H7 (cell line): Measurements from ENCODE around the gene SPATA33. TPM values are rescaled to one million over a fixed set of nuclear protein-coding genes. Genes with fewer than 3 reads are reported as not detected.

Experiments used
- DNase-seq: peaks from one replicate; pipeline ENCODE4 v3.0.0; 2012
- H3K27me3 ChIP-seq: 2 replicates; pipeline ENCODE4 v1.6.0; 2011; ENCODE audit warnings: mild to moderate bottlenecking, low read length; ENCODE audit not compliant: control insufficient read depth, insufficient read depth
- H3K36me3 ChIP-seq: replicated peaks from 2 replicates; pipeline ENCODE4 v1.5.1; 2011; ENCODE audit warnings: low read length; ENCODE audit not compliant: control insufficient read depth, insufficient read depth
- H3K4me3 ChIP-seq: 2 replicates; pipeline ENCODE4 v1.5.1; 2011; ENCODE audit warnings: low read depth, mild to moderate bottlenecking, control low read depth, low read length, moderate library complexity; ENCODE audit not compliant: insufficient read depth
- total RNA-seq: library from RNA; depleted of rRNA; stranded (reverse); fragments of >200 nt; shearing (Covaris generic); gene quantifications from 2 replicates; pipeline ENCODE4 v1.2.3, GENCODE V29; 2014; rRNA removed

SPATA33 gene
- total RNA-seq, 1 experiment from 2014 or later, result 7.0 TPM

- Histone ChIP-seq H3K36me3 (no peaks in the 10 kb centered on the region; the same call in 1 of the 2 replicates), H3K27me3 (no peaks in the 10 kb centered on the region), H3K4me3 (peak overlapping the region; percentile 78)
- DNase-seq, result no peak
These were observed 54.7 kb downstream of the SPATA33 start for GRCh38 chr16:89712274-89712781.

- H3K36me3 ChIP-seq, result no peaks in the 10 kb centered on the region; the same call in 1 of the 2 replicates
- DNase-seq, result no peak
- peaks cover 8% of the 10 kb centered on the region for H3K27me3 ChIP-seq
- H3K4me3 ChIP-seq, result no peak overlapping the region
These were observed 58.9 kb downstream of the SPATA33 start for GRCh38 chr16:89716493-89716892.

- DNase-seq, result no peak
- H3K36me3 ChIP-seq, result no peaks in the 10 kb centered on the region; the same call in 1 of the 2 replicates
- H3K27me3 ChIP-seq, result peaks cover 10% of the 10 kb centered on the region
- no peak overlapping the region for H3K4me3 ChIP-seq
These were observed 59.5 kb downstream of the SPATA33 start for GRCh38 chr16:89716916-89717687.

GRCh38 chr16:89717688-89718505, 60.3 kb downstream of the SPATA33 start:
- no peak for DNase-seq
- H3K4me3 ChIP-seq, result no peak overlapping the region
- peaks cover 18% of the 10 kb centered on the region for H3K27me3 ChIP-seq
- H3K36me3 ChIP-seq, result no peaks in the 10 kb centered on the region; the same call in 1 of the 2 replicates

Other genes starting within 250 kb of the SPATA33 start
- 54.4 and 77.3 TPM in 2 replicates for gene ANKRD11, start 167.3 kb upstream of the SPATA33 start, total RNA-seq
- gene SPG7, start 149.4 kb upstream of the SPATA33 start, total RNA-seq, result 120 and 161 TPM in 2 replicates
- gene RPL13, start 97.2 kb upstream of the SPATA33 start, total RNA-seq, result 6,334 and 6,497 TPM in 2 replicates
- 5.9 and 11.8 TPM in 2 replicates for gene CPNE7, start 82.1 kb upstream of the SPATA33 start, total RNA-seq
- 2.6 and 2.7 TPM in 2 replicates for gene DPEP1, start 44.2 kb upstream of the SPATA33 start, total RNA-seq
- 85.2 and 89.7 TPM in 2 replicates for gene CHMP1A, start 128 bp upstream of the SPATA33 start, total RNA-seq
- gene CDK10, start 28.9 kb downstream of the SPATA33 start, total RNA-seq, result 36.5 and 45.0 TPM in 2 replicates
- gene SPATA2L, start 43.9 kb downstream of the SPATA33 start, total RNA-seq, result 13.5 and 16.0 TPM in 2 replicates
- 1.9 and 4.5 TPM in 2 replicates for gene VPS9D1, start 63.1 kb downstream of the SPATA33 start, total RNA-seq
- gene ZNF276, start 63.7 kb downstream of the SPATA33 start, total RNA-seq, result 8.0 and 11.4 TPM in 2 replicates
- gene FANCA, start 158.8 kb downstream of the SPATA33 start, total RNA-seq, result 51.9 and 52.0 TPM in 2 replicates
- 8.2 and 9.6 TPM in 2 replicates for gene SPIRE2, start 170.6 kb downstream of the SPATA33 start, total RNA-seq
- gene TCF25, start 215.8 kb downstream of the SPATA33 start, total RNA-seq, result 70.5 and 71.8 TPM in 2 replicates